Activated T-cell treated with anti-CD3 and anti-CD28 coated beads, Interleukin-2, amount 50 U/mL, for 72 hours (primary cell): ENCODE results near the gene IGSF10. TPM values are rescaled to one million over a fixed set of nuclear protein-coding genes. Genes with fewer than 3 reads are reported as not detected.
"Not testable (repeated sequence)": the region's sequence is repeated elsewhere in the genome, so short reads cannot be mapped to it uniquely, and the experiment has no call there.

Source experiments
- ATAC-seq, 2 donors: fragments of 150-1000 bp; cut with Tn5 transposase; replicated peaks in 1 of 2; 2 replicates each; pipeline ENCODE4 v1.10.0; 2021; ENCODE audit warnings: moderate library complexity in 2 of 2, mild to moderate bottlenecking in 1 of 2
- DNase-seq, 2 donors: peaks; one replicate each; pipeline ENCODE4 v3.0.0; 2021 to 2022; ENCODE audit warnings: mixed read lengths in 1 of 2
- H3K27ac Mint-ChIP-seq: one replicate; pipeline ENCODE4 v1.8.0; 2022; ENCODE audit warnings: mild to moderate bottlenecking, moderate library complexity, mixed read lengths
- H3K27me3 Mint-ChIP-seq: one replicate; pipeline ENCODE4 v1.8.0; 2022; ENCODE audit warnings: low read depth, mixed read lengths
- H3K36me3 Mint-ChIP-seq, 2 donors: one replicate each; pipeline ENCODE4 v1.8.0; 2022; ENCODE audit warnings: mixed read lengths in 2 of 2, mild to moderate bottlenecking in 1 of 2; ENCODE audit not compliant: insufficient read depth in 2 of 2
- H3K4me1 Mint-ChIP-seq: one replicate; pipeline ENCODE4 v1.8.0; 2022; ENCODE audit warnings: low read depth, mixed read lengths
- H3K4me3 Mint-ChIP-seq, 2 donors: one replicate each; pipeline ENCODE4 v1.8.0; 2022; ENCODE audit warnings: mild to moderate bottlenecking in 2 of 2, mixed read lengths in 2 of 2, moderate library complexity in 2 of 2
- H3K9me3 Mint-ChIP-seq, 2 donors: one replicate each; pipeline ENCODE4 v1.8.0; 2022; ENCODE audit warnings: mixed read lengths in 2 of 2
- total RNA-seq, 2 donors: library from RNA; stranded (reverse); gene quantifications; one replicate each; pipeline ENCODE4 v1.2.3, GENCODE V29; 2022

The IGSF10 gene, protein sequence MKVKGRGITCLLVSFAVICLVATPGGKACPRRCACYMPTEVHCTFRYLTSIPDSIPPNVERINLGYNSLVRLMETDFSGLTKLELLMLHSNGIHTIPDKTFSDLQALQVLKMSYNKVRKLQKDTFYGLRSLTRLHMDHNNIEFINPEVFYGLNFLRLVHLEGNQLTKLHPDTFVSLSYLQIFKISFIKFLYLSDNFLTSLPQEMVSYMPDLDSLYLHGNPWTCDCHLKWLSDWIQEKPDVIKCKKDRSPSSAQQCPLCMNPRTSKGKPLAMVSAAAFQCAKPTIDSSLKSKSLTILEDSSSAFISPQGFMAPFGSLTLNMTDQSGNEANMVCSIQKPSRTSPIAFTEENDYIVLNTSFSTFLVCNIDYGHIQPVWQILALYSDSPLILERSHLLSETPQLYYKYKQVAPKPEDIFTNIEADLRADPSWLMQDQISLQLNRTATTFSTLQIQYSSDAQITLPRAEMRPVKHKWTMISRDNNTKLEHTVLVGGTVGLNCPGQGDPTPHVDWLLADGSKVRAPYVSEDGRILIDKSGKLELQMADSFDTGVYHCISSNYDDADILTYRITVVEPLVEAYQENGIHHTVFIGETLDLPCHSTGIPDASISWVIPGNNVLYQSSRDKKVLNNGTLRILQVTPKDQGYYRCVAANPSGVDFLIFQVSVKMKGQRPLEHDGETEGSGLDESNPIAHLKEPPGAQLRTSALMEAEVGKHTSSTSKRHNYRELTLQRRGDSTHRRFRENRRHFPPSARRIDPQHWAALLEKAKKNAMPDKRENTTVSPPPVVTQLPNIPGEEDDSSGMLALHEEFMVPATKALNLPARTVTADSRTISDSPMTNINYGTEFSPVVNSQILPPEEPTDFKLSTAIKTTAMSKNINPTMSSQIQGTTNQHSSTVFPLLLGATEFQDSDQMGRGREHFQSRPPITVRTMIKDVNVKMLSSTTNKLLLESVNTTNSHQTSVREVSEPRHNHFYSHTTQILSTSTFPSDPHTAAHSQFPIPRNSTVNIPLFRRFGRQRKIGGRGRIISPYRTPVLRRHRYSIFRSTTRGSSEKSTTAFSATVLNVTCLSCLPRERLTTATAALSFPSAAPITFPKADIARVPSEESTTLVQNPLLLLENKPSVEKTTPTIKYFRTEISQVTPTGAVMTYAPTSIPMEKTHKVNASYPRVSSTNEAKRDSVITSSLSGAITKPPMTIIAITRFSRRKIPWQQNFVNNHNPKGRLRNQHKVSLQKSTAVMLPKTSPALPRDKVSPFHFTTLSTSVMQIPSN (N-terminal part only)
- not detected for total RNA-seq

DNA sequence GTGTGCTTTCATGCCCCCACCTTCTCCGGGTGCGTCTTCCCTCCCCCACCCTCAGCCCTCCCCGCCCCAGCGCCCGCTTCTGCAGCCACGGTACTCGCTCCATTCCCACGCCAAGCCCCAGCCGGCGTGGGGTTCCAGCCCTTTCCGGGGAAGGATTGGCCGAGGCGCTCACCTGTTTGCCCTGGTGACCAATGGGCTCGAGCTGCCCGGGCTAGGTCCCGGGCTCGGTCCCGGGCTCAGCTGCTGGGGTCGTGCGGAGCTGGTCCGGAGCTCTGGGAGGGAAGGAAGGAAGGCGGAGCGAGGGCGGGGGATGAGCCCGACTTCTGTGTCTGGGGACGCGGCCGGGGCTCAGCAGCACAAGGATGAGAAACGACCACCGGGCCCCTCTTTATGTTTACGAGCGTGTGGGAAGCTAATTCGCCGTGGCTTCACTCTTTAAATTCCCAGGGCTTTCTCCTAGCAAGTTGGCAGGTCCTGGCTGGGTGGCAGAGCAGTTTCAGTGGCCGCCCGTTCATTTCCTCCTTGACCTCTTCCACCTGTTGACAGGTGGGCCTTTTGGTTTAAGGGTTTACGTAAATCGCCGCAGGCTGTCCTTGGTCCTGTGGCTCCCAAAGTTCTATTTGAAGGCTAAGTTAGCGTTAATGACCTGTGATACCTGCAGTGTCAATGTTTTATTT is at the start of gene IGSF10:
Gene IGSF10 (minus strand): TSS at position 288 of the 677 bp plus-strand sequence. CDS start 2,352 bp downstream, outside the sequence.
- Mint-ChIP-seq H3K27ac (no peak within 1 kb of the TSS), H3K4me3 (peak within 1 kb of the TSS; percentile 51 to 73), H3K9me3 (no peaks in the 10 kb centered on the region), H3K36me3 (no peaks in the 10 kb centered on the region), H3K27me3 (peaks cover 22% of the 10 kb centered on the region), H3K4me1 (no peaks in the 10 kb centered on the region)
- DNase-seq (peak in 1 of 2 donors; percentile 1), ATAC-seq (no peak)

DNA sequence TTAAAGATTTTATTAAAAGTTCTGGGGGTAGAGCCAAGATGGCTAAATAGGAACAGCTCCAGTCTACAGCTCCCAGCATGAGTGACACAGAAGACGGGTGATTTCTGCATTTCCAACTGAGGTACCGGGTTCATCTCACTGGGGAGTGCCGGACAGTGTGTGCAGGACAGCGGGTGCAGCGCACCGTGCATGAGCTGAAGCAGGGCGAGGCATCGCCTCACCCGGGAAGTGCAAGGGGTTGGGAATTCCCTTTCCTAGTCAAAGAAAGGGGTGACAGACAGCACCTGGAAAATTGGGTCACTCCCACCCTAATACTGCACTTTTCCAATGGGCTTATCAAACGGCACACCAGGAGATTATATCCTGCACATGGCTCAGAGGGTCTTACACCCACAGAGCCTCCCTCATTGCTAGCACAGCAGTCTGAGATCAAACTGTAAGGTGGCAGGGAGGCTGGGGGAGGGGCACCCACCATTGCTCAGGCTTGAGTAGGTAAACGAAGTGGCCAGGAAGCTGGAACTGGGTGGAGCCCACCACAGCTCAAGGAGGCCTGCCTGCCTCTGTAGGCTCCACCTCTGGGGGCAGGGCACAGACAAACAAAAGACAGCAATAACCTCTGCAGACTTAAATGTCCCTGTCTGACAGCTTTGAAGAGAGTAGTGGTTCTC is 48.7 kb upstream of the IGSF10 start:
- DNase-seq, H3K27ac Mint-ChIP-seq, H3K36me3 Mint-ChIP-seq, H3K27me3 Mint-ChIP-seq, ATAC-seq, H3K9me3 Mint-ChIP-seq, H3K4me3 Mint-ChIP-seq, H3K4me1 Mint-ChIP-seq: not testable (repeated sequence)

- no peak for DNase-seq
- Mint-ChIP-seq H3K36me3 (no peaks in the 10 kb centered on the region), H3K4me3 (no peak overlapping the region), H3K27me3 (peaks cover 5% of the 10 kb centered on the region), H3K9me3 (peaks cover 0 to 2% of the 10 kb centered on the region in 2 donors), H3K4me1 (no peaks in the 10 kb centered on the region), H3K27ac (no peak overlapping the region)
- ATAC-seq = no peak
Observed at GRCh38 chr3:151504606-151505005, 43.7 kb upstream of the IGSF10 start.

DNA sequence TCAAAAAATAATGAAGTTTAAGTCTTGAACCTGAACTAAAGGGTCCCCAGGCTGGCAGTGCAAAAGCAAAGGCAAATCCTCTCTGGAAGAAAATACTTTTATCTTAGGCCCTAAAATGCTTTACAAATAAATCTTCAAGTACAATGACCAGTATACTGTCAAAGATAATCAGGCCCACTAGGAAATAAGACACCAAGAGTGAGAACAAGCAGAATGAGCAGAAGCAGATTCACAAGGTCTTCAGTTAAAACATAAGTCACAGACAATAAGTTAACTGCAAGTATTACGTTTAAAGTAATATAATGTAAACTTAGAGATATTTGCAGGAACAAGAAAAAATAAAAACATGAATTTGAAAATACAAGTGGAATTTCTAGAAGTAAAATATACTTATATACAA is 42.2 kb upstream of the IGSF10 start:
- Mint-ChIP-seq H3K27ac (no peak overlapping the region), H3K36me3 (no peaks in the 10 kb centered on the region), H3K4me1 (no peaks in the 10 kb centered on the region), H3K27me3 (peaks cover 5% of the 10 kb centered on the region), H3K4me3 (no peak overlapping the region), H3K9me3 (peaks cover 0 to 2% of the 10 kb centered on the region in 2 donors)
- no peak for DNase-seq
- no peak for ATAC-seq

DNA sequence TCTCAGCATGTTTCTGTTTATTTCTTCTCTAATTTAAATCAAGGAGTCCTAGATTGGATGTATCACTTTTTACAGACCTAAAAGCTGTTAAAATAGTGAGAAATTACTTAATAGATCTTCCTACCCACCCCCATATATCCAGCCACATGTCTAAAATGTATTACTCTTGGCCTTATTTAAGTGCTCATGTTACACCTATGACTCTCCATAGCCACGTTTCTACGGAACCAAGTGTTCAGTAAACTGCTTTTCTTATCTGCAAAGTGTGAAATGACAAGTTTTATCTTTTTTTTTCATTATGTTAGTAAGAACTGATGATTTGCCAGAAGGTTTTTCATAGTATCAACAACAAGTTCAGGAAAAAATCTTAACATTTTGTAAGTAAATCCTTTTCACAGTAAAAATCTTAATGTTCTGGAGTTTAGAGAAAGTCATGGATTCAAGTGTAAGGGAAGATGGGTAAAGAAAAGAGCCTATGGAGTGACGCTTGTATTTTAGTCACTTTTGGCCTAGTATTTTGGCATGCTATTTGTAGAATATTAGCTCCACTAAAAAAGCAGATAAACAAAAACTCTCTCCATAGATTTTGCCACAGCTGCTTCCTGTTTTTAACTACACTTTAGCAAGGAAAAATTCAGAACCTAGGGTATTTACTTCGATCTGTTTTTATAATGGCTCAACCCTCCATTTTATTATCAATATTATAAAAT is 41.2 kb upstream of the IGSF10 start:
- Mint-ChIP-seq H3K27me3 (peaks cover 5% of the 10 kb centered on the region), H3K27ac (no peak overlapping the region), H3K4me1 (no peaks in the 10 kb centered on the region), H3K9me3 (peaks cover 0 to 2% of the 10 kb centered on the region in 2 donors), H3K4me3 (no peak overlapping the region), H3K36me3 (no peaks in the 10 kb centered on the region)
- ATAC-seq (no peak), DNase-seq (no peak)

GRCh38 chr3:151501171-151501922 is 40.5 kb upstream of the IGSF10 start:
- H3K36me3 Mint-ChIP-seq = no peaks in the 10 kb centered on the region
- H3K4me1 Mint-ChIP-seq = no peaks in the 10 kb centered on the region
- H3K27me3 Mint-ChIP-seq = peaks cover 5% of the 10 kb centered on the region

GRCh38 chr3:151499168-151499567 is 38.3 kb upstream of the IGSF10 start:
- Mint-ChIP-seq H3K4me1 (no peaks in the 10 kb centered on the region), H3K27ac (no peak overlapping the region), H3K4me3 (no peak overlapping the region), H3K9me3 (no peaks in the 10 kb centered on the region), H3K27me3 (peaks cover 5% of the 10 kb centered on the region), H3K36me3 (no peaks in the 10 kb centered on the region)
- DNase-seq (no peak), ATAC-seq (no peak)

More at GRCh38 chr3:151501171-151501922, 40.5 kb upstream of the IGSF10 start:
- Mint-ChIP-seq H3K27ac (no peak overlapping the region), H3K4me3 (no peak overlapping the region), H3K9me3 (peaks cover 0 to 2% of the 10 kb centered on the region in 2 donors)
- ATAC-seq (no peak), DNase-seq (no peak)

- Mint-ChIP-seq H3K4me1 (no peaks in the 10 kb centered on the region), H3K9me3 (peaks cover 4 to 6% of the 10 kb centered on the region in 2 donors), H3K27ac (no peak overlapping the region), H3K4me3 (no peak overlapping the region), H3K36me3 (no peaks in the 10 kb centered on the region), H3K27me3 (peaks cover 4% of the 10 kb centered on the region)
- DNase-seq (no peak), ATAC-seq (no peak)
Observed at GRCh38 chr3:151491525-151491924, 30.7 kb upstream of the IGSF10 start.

- H3K4me3 Mint-ChIP-seq, H3K36me3 Mint-ChIP-seq, H3K27me3 Mint-ChIP-seq, H3K27ac Mint-ChIP-seq, ATAC-seq, DNase-seq, H3K9me3 Mint-ChIP-seq, H3K4me1 Mint-ChIP-seq: not testable (repeated sequence)
Observed at GRCh38 chr3:151487833-151488232, 27.0 kb upstream of the IGSF10 start.

DNA sequence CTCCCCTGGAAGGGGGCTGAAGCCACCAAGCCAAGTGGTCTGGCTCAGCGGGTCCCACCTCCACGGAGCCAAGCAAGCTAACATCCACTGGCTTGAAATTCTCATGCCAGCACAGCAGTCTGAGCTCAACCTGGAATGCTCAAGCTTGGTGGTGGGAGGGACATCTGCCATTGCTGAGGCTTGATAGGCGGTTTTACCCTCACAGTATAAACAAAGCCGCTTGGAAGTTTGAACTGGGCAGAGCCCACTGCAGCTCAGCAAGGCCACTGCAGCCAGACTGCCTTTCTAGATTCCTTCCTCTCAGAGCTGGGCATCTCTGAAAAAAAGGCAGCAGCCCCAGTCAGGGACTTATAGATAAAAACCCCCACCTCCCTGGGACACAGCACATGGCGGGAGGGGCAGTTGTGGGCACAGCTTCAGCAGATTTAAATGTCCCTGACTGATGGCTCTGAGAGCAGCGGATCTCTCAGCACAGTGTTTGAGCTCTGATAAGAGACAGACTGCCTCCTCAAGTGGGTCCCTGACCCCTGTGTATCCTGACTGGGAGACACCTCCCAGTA is 23.2 kb upstream of the IGSF10 start:
- Mint-ChIP-seq H3K27ac (no peak overlapping the region), H3K36me3 (peaks cover 0 to 3% of the 10 kb centered on the region in 2 donors), H3K9me3 (peaks cover 10 to 13% of the 10 kb centered on the region in 2 donors), H3K27me3 (peaks cover 14% of the 10 kb centered on the region), H3K4me1 (no peaks in the 10 kb centered on the region), H3K4me3 (no peak overlapping the region)
- ATAC-seq (no peak), DNase-seq (no peak)

DNA sequence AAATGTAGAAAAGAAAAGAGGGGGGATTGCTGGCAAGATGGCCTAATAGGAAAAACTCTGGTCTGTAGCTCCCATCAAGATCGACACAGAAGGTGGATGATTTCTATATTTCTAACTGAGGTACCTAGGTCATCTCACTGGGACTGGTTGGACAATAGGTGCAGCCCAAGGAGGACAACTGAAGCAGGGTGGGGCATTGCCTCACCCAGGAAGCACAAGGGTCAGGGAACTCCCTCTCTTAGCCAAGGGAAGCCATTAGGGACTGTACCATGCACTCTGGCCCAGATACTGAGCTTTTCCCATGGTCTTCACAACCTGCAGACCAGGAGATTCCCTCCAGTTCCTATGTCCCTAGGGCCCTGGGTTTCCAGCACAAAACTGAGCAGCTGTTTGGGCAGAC is 22.6 kb upstream of the IGSF10 start:
- H3K4me3 Mint-ChIP-seq = no peak overlapping the region
- H3K4me1 Mint-ChIP-seq = no peaks in the 10 kb centered on the region
- H3K27ac Mint-ChIP-seq = no peak overlapping the region
- H3K9me3 Mint-ChIP-seq = peaks cover 7 to 10% of the 10 kb centered on the region in 2 donors
- ATAC-seq (no peak), DNase-seq (no peak)
- peaks cover 17% of the 10 kb centered on the region for H3K27me3 Mint-ChIP-seq
- peaks cover 0 to 3% of the 10 kb centered on the region in 2 donors for H3K36me3 Mint-ChIP-seq
